DMS53 (cell line): Measurements from ENCODE around the gene ATOSA.
A peak's percentile ranks its signal among the peaks of the same experiment; 100 is the strongest.

ENCODE experiments used
- DNase-seq: peaks from one replicate; lab custom pipeline; 2025; lab: John Stamatoyannopoulos, UW

Gene ATOSA

DNA sequence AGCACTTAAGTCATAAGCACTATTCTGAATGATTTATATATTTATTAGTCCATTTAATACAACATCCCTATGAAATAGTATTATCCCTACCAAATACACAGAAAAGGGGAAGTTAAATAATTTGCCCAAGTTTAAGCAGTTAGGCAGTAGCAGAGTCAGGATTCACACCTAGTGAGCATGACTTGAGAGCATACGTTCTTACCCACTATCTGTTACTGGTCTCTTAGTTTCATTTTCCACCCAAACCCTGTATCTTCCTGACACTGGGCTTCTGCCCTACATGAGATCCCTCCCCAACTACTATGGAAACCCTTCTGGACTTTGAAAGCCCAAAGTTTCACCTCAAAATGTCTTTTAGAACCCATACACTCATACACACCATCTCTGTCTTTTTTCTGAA lies 4.4 kb upstream of the ATOSA start:
- DNase-seq, result no peak

DNA sequence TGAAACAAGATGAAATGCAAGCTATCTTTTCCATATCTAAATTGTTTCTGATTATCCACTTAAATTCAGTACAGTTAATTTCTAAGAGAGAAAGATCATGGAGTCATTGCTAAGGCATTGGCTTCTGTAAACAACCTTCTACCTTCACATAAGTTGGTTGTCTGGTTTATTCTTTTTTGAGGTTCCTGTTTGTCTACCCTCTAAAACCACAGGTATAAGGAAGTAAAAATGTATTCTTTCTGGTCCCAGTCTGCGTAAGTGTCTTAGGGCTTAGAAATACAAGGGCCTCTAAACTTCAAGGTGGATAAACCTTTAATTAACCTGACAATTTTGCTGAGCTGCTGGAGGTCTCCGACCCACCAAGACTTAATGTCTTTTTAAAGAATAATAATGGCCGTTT lies 3.6 kb upstream of the ATOSA start:
- DNase-seq, result no peak

DNA sequence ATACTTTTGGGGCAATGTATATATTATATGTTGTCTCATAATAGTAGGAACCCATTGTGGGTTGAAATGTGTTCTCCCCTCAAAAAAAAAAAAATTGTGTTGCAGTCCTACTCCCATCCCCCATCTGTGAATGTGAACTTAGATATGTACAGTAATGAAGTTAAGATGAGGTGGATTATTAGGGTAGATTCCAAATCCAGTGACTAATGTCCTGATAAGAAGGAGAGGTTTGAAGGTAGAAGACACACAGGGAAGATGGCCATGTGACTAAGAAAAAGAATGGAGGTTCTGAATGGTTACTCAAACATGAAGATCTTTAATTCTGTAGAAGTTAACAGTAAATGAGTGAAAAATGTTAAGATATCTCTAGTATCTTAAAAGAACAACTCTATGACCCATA lies 3.0 kb upstream of the ATOSA start:
- DNase-seq, result no peak

DNA sequence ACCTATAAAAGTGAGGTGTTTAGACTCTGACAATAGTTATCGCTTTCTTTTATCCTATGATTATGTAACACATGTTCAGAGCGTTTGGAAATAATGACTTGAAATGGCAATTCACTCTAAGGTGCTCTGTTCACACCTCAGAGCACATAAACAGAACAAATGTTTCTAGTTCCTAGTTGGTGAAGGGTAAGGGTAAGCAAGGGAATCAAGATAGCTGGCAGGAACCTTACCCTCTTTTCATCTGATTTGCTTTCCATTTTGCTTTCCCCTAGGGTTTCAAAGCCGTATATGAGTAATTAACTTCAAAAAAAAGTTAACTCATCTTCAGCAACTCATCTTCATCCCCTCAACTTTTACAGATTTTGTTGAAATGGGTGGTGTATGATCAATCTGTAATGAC lies 2.3 kb upstream of the ATOSA start:
- no peak for DNase-seq

DNA sequence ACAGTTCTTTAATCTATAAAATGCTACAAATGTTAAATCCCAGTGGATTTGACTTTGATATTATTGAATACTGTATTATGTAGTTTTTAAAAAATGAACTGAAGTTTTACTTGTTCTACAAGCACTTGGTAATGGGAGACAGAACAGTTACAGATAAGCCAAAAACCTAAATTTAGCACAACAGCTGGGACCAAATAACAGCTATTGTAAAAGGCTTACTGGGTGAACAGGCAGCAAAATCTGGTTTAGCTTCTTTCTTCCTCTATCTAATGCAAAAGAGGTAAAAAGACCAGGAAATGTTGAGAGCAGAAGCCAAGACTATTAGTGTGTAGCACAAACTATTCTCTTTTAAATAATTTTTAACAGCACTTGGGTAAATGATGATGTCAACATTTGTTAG lies 1.6 kb upstream of the ATOSA start:
- DNase-seq, result no peak

DNA sequence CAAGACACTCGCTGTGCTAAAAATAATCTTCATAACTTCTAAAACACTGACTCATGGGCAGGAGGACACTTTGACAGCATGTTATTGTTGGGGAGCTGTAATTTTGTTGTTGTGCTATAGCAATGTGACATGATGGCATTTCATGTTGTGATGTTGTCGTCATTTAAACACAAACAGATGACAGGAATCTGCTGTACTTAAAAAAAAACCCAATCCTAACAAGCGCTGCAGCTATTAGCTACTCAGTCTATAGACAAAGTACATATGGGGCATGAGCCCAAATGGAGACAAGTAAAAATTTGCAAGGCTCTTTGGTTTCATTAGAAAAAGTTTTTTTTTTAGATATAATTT lies 828 bp upstream of the ATOSA start:
- DNase-seq, result peak; percentile 42

DNA sequence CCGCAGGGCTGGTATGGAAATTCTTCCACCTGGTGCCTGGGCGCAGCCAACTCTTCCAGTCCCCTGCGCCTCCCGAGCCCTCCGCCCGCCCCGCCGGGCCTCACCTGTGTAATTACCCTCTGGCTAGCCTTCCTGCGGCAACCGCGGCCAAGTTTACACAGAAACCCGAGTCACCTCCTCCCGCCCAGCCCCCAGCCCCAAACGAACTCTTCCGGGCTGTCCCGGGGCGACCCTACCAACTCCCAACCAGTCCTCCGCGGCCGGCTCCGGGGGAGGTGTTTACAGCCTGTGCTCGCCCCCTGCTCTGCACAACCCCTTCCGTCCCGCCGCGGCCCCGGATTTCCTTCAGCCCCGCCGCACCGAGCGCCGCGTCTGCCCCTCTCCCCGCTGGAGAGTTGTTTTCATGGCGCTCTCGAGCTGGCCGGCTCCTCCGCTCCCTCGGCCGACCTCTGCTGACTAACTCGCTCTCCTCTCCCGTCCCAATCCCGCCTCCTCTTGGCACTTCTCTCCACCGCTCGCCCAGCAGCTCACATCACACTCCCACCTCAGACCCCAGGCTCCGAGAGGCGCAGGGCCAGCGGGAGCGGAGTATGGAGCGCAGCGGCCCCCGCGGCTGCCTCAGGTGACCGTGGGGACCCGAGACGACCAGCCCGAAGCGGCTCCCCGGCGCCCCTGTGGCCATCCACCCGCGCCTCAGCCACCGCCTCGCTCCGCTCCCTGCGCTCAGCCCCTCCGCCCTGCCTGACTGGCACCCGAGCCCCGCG lies 538 bp downstream of the ATOSA start:
- DNase-seq, result peak; percentile 83

DNA sequence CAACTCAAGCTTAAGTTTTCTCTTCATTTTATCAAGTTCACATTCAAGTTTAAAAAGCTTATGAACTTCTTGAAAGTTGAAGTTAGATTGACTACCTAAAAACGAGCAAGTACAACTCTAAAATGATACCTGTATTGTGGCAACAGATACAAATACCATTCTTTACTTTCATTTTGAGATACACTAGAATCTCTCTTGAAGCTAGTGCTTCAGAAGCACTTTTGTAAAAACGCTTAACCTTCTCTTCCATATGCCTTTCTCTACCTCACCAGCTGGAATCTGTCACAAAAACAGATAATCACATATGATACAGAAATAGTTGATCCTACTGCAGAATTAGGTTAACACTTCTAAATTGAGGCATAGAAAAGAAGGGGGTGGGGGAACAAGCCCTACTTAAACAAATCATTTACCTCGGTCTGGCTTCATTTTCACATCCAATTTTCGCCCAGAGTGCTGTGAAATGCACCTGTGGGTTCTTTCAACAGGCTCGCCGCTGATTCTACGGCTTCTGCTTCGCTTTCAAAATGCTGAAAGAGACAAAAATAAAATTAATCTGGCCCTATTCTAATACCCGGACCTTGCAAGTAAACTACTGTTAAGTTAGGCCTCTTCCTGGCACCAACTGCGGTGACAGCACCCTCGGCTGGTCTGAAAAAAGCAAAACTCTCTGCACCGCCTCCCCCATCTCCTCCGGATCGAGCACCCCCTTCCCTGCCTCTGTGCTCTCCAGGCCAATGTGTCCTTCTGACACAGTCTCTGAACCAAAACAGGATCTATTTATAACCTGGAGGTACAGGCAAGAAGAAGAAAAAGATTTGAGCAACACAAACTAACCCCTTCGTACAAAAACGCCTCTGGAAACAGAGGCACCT lies 1.4 kb downstream of the ATOSA start:
- DNase-seq, result peak; percentile 69

DNA sequence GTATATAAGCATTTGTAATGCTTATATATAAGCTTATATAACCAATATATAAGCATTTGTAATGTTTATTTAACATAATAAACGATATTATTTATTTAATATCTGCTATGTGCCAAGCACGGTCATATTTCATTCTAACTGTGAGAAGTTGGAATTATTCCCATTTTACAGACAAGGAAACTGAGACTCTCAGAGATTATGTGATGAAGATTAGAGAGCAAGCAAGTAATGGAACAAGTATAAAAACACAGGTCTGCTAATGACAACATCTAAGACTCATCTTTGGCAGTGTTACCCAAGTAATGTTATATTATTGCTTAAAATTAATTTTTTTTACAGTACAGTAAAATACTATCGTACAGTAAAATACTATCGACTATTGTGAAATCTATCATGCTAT lies 4.4 kb downstream of the ATOSA start:
- no peak for DNase-seq

DNA sequence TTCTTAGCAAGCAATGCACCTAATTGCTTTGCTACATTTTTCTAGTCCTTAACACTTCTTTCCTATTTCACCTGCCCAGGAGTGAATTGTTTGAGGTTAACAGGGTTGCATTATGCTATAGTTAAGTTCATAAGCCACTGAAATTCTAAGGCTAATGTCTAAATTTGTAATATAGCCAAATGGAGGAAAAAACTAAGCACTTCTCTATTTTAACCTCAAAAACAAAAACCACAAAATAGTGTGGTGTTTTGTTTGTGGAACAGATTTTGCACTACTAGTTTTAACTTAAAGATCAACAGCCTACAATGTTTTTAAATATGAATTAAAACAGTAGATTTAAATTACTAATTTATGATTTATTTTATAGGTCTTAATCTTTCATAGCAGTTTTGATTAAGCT lies 5.5 kb downstream of the ATOSA start:
- no peak for DNase-seq

DNA sequence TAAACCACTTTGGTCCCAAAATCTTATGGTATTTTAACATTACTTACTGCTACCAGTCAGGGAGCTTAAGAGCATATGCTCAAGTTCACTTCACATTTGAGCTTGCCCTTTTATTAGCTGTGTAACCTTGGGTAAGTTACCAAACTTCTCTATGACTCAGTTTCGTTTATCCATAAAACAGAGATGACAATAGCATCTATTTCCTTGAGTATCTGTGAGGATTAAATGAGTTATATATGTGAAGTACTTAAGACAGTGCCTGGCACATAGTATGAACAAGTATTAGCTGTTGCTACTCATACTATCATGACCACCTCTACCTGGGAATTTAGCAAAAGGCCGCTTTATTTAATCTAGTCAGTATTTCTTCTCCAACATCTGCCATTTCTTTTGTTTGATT lies 5.9 kb downstream of the ATOSA start:
- no peak for DNase-seq

DNA sequence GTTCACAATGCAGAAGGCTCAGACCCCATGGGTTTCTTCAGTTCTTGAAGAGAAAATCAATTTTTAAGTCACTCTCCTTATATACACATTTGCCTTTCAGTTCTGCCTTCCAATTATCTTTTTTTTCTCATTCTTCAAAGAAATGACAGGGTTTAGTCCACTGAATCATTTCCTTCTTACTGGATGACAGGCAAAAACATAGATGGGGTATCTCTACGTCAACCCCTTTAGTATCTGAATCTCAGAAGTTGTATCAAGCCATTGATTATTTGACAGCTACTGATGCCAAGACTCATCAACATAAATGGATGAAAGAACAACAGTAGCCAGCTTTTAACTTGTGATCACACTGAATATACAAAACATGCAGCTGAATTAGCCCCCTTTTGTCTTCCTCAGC lies 6.5 kb downstream of the ATOSA start:
- DNase-seq, result no peak

DNA sequence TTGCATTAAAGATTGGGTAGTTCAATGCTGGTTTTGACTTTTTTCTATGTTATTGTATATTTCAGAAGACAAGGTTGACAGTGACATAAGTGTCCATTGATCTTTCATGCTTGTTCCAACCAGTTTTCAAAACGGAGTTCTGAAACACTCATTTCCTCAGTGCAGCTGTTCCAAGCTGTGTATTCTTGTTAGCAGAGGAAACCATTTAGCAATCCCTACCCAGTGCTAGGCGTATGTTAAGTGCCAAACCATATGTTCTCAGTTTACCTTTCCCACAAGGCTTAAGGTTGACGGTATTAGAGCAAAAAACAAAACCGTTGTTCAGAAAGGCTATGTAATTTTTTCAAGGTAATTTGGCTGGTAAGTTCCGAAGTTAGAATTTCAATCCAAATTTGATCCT lies 9.1 kb downstream of the ATOSA start:
- DNase-seq, result no peak

DNA sequence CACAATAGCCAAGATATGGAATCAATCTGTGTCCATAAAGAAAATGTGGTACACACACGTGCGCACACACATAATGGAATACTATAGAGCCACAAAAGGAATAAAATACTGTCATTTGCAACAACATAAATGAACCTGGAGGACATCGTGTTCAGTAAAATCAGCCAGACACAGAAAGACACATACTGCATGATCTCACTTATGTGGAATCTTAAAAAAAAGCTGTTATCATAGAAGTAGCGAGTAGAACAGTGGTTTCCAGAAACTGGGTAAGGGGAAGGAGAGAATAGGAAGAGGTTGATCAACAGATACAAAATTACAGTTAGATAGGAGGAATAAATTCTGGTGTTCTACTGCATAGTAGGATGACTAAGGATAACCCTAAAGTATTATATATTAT lies 11.1 kb downstream of the ATOSA start:
- no peak for DNase-seq

DNA sequence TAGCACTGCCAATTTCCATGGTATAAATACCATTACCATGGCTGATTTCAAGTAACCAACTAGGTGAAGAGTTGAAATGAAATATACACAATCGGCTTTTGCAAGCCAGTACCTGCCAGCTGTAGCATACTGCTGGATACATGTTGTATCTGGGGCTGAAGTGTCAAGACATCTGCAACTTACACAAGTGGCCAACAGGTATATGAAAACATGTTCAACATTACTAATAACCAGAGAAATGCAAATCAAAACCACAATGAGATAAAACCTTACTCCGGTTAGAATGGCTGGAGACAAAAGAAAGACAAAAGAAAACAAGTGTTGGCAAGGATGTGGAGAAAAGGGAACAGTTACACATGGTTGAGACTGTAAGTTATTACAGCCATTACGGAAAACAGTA lies 11.6 kb downstream of the ATOSA start:
- no peak for DNase-seq

DNA sequence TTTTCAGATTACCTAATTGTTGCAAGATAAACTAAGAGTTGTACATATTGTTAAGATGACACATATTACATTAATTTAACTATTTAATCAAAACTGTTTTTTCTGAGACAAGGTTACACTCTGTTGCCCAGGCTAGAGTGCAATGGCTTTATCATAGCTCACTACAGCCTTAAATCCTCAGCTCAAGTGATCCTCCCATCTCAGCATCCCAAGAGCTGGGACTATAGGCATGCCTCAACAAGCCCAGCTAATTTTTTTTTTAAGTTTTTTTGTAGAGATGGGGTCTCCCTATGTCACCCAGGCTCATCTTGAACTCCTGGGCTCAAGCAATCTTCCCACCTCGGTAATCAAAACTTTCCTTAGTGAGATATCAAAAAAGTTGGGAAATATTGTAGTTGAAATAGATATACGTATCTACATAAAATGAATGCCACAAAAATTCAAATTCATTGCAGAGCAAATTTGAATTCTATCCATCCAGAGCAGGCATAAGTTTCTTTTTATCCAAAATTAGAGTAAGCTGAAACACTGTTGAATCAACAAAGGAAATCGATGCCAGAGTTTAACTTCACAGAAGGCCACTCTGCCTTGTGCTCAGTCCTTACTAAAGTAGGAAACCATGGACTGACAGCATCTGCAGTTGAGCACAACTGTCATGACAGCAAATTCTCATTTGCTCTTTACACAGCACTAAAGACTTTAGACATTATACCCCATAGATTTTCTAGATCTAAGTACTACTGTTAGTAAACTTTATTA lies 15.5 kb downstream of the ATOSA start:
- DNase-seq, result no peak

DNA sequence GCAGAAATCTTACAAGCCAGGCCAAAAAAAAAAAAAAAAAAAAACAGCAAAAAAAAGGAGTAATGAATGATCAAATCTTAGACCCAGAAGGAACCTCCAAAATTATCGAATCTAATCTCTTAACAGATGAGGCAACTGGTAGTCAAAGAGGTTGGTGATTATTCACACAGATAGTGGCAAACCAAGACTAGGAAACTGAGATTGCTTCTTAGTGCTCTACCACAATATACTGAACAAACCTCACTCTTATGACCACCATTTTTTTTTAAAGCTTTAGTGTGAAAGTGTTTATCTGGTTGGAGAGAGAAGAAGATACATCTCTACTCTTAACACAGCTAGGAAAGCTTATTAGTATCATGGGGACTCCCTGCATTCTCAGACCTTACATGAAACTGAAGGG lies 17.3 kb downstream of the ATOSA start:
- DNase-seq, result no peak

DNA sequence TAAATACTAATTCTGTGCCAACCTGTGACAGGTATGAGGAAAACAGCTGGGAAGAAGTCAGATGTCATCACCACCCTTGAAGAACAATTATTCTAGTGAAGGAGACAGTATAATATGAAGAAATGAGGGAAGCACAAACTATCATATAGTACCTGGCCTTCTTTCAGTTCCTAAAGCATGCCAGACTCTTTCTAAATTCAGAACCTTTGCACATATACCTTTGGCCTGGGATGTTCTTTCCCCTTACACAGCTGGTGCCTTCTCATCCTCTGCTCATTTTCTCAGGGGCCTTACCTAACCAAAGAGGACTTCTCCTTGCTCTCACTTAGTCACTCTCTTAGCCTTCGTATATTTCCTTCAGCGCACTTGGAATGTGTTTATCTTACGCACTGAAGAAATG lies 19.0 kb downstream of the ATOSA start:
- DNase-seq, result no peak

DNA sequence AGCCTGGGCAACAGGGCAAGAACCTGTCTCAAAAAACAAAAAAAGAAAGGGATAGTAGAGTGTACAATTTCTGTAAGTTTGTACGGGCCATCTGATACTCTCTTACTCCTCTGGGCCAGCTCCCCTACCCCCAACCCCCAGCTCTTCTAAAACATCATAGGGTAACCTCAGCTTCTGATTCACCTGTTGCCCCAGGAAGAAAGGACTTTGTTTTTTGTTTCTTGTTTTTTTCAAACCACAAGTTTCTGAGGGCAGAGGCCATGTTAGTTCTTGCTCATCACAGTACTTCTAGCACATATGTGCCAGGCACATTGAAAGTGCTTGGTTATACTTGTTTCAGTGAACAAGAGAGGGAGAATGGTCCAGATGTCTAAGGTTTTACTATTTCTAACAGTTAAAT lies 20.2 kb downstream of the ATOSA start:
- no peak for DNase-seq

DNA sequence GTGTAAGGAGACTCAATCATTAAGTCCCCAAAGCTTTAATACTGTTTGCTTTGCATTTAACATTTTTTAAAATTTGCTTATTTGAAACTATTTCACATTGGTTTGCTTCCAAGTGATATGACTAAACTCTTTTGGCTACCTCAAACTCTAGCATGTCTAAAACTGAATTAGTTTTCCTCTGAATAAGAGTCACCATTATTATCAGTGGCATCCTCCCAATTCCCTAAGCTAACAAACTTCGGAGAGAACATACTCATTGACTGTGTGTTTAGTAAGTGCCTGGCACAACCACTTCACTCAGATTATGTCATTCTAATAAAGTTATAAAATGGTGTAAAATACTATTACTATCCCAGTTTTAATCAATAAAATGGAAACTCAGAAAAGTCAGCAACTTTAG lies 21.9 kb downstream of the ATOSA start:
- DNase-seq, result no peak

DNA sequence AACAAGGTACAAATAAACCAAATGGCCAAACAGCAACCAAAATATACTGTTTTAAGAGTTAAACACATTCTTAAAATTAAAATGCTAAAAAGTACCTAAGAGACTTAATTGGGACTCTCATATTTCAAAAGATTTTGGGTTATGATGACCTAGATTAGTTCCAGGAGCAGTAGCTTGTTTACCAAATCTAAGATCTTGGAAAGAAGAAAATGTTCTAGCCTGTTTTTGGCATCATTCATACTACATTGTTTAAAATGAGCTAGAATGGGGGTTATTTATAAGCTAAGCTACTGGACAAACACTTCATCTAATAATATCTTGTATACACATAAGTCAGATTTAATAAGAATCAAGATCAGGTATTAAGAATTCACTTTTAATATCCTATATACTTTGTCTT lies 22.8 kb downstream of the ATOSA start:
- DNase-seq, result no peak

DNA sequence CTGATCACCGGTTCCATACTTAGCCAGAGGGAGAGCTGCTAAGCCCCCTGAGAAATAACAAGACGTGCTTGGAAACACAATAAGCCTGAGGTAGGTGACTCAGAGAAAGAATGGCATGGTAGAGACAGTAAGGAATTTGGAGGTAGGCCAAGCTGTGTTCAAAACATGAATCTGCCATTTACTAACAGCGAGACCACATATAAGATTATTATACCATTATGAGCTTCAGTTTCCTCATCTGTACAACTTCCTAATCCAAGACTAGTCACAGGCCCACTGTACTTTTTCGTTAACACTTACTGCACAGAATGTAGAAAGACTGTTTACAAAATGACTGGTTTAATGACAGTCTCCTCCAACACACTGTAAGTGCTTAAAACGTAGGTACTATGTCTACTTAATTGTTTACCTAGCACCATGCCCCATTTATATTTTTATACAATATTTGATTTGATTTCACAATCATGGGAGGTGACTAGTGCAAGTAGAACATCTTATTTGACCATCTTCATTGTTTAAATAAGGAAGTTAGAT lies 25.7 kb downstream of the ATOSA start:
- DNase-seq, result peak; percentile 82

DNA sequence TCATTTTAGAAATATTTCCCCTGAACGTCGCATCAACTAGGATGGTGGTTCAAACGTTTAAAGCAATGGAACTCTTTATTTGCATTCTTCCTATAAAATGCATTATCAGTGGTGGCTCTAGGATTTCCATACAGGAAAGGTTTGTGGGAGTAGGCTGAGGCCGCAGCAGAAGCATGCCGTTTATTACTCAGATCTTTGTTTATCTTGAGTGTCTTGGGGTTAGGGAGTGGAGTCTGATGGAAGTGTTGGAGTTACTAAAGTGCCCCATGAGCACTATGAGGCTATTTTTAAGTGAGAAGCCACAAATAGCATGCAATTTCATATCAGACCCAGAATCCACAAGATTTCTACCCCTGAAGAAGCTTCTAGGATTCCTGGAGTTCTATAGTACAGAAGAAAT lies 26.2 kb downstream of the ATOSA start:
- DNase-seq, result peak; percentile 24
